HCT116 (cell line): ENCODE data around the gene ZFHX3. TPM values are rescaled to one million over a fixed set of nuclear protein-coding genes. Genes with fewer than 3 reads are reported as not detected.

Source experiments
- ATAC-seq: fragments of 200-7000 bp; cut with Tn5 transposase; 2 replicates; pipeline ENCODE4 v1.9.1; 2020; ENCODE audit warnings: mild to moderate bottlenecking, moderate library complexity
- BruUV-seq: library from RNA; stranded (reverse); fragments of 400-500 nt; replicated peaks from 2 replicates; lab custom pipeline; 2021; lab: Mats Ljungman, UMichigan
- CTCF ChIA-PET: fragments of 300-600 bp; sonication (Branson Sonifier 250); formaldehyde crosslinking; loops from one replicate; lab custom pipeline; 2021; ENCODE audit warnings: antibody characterized with exemption; lab: Charles Lee
- POLR2A ChIA-PET: fragments of 300-600, 350-600 bp; sonication (Branson Sonifier 250); formaldehyde crosslinking; loops from one replicate; lab custom pipeline; 2021; ENCODE audit warnings: antibody characterized with exemption; lab: Charles Lee
- RAD21 ChIA-PET, 2 experiments: fragments of 300-600 bp; sonication (Branson Sonifier 250); formaldehyde crosslinking; loops; one replicate each; lab custom pipeline; 2023; ENCODE audit warnings: low total read pairs in 2 of 2; ENCODE audit not compliant: uncharacterized antibody in 2 of 2, unreplicated experiment in 2 of 2, low non-redundant PET in 1 of 2; lab: Charles Lee
- DNase-seq: peaks from one replicate; pipeline ENCODE4 v3.0.0-alpha.2; 2010; ENCODE audit warnings: low read depth, low spot score
- H2AFZ ChIP-seq: fragments of 200-600 bp; shearing (Covaris generic), sonication (generic); 2 replicates; pipeline ENCODE4 v1.6.1; 2017; ENCODE audit warnings: low read depth, mixed run types, mixed read lengths, antibody characterized with exemption, low read length; ENCODE audit not compliant: poor library complexity, severe bottlenecking
- H3K27ac ChIP-seq: 2 replicates; pipeline ENCODE4 v1.5.1; 2012; ENCODE audit warnings: low read depth, low read length
- H3K27me3 ChIP-seq: fragments of 200-600 bp; sonication (generic); 2 replicates; pipeline ENCODE4 v1.6.1; 2016; ENCODE audit warnings: mixed run types, low read length, mixed read lengths; ENCODE audit not compliant: insufficient read depth
- H3K36me3 ChIP-seq, 2 experiments: fragments of 200-500 bp in 1 of 2; fragments of 200-600 bp in 1 of 2; sonication (Bioruptor generic) in 1 of 2; sonication (generic) in 1 of 2; 2 replicates each; pipeline versions ENCODE4 v1.5.1 to v1.6.1; 2014 to 2016; ENCODE audit warnings: low read length in 2 of 2, inconsistent platforms in 1 of 2, mixed read lengths in 1 of 2, mixed run types in 1 of 2; ENCODE audit not compliant: insufficient read depth in 2 of 2, control insufficient read depth in 1 of 2
- H3K4me1 ChIP-seq, 2 experiments: fragments of 200-600 bp in 1 of 2; sonication (generic) in 1 of 2; 2 replicates each; pipeline versions ENCODE4 v1.5.1 to v1.6.1; 2012 to 2017; ENCODE audit warnings: low read length in 2 of 2, inconsistent platforms in 1 of 2, mild to moderate bottlenecking in 1 of 2, mixed read lengths in 1 of 2, mixed run types in 1 of 2, moderate library complexity in 1 of 2; ENCODE audit not compliant: insufficient read depth in 2 of 2, control insufficient read depth in 1 of 2
- H3K4me2 ChIP-seq: fragments of 200-600 bp; sonication (generic); 2 replicates; pipeline ENCODE4 v1.6.1; 2017; ENCODE audit warnings: mixed run types, low read length, mixed read lengths
- H3K4me3 ChIP-seq, 2 experiments: fragments of 200-600 bp in 1 of 2; sonication (generic) in 1 of 2; replicated peaks in 1 of 2; 2 replicates each; pipeline ENCODE4 v1.5.1; 2011 to 2016; ENCODE audit warnings: low read length in 2 of 2, control low read depth in 1 of 2, low read depth in 1 of 2, mild to moderate bottlenecking in 1 of 2, mixed read lengths in 1 of 2, mixed run types in 1 of 2
- H3K79me2 ChIP-seq: fragments of 200-600 bp; sonication (generic); 2 replicates; pipeline ENCODE4 v1.6.1; 2017; ENCODE audit warnings: mild to moderate bottlenecking, mixed run types, low read length, moderate library complexity, mixed read lengths; ENCODE audit not compliant: insufficient read depth
- H3K9ac ChIP-seq: fragments of 200-600 bp; sonication (generic); 2 replicates; pipeline ENCODE4 v1.6.1; 2016; ENCODE audit warnings: low read length, mixed read lengths
- H3K9me2 ChIP-seq: fragments of 200-600 bp; sonication (generic), shearing (Covaris generic); 2 replicates; pipeline ENCODE4 v1.6.1; 2017; ENCODE audit warnings: mixed run types, mild to moderate bottlenecking, moderate library complexity; ENCODE audit not compliant: insufficient read depth
- H3K9me3 ChIP-seq, 2 experiments: fragments of 200-500 bp in 1 of 2; fragments of 200-600 bp in 1 of 2; sonication (Bioruptor generic) in 1 of 2; sonication (generic) in 1 of 2; 2 replicates each; pipeline ENCODE4 v1.6.1; 2014 to 2017; ENCODE audit warnings: low read length in 2 of 2, mixed read lengths in 2 of 2, inconsistent platforms in 1 of 2, low read depth in 1 of 2, mild to moderate bottlenecking in 1 of 2, mixed run types in 1 of 2, moderate library complexity in 1 of 2; ENCODE audit not compliant: control insufficient read depth in 1 of 2, insufficient read depth in 1 of 2
- H4K20me1 ChIP-seq: fragments of 200-600 bp; sonication (generic), shearing (Covaris generic); 2 replicates; pipeline ENCODE4 v1.6.1; 2017; ENCODE audit warnings: mixed run types, mild to moderate bottlenecking, moderate library complexity; ENCODE audit not compliant: insufficient read depth
- ATF3 ChIP-seq: IDR thresholded peaks from 2 replicates; pipeline ENCODE4 v1.6.1; 2012
- EGR1 ChIP-seq: IDR thresholded peaks from 2 replicates; pipeline ENCODE4 v1.6.1; 2012; ENCODE audit warnings: low read depth
- EZH2 ChIP-seq: fragments of 200-600 bp; sonication (generic); IDR thresholded peaks from 2 replicates; pipeline ENCODE4 v1.6.1; 2017; ENCODE audit warnings: antibody characterized with exemption, mixed run types
- FOSL1 ChIP-seq: IDR thresholded peaks from 2 replicates; pipeline ENCODE4 v1.6.1; 2012; ENCODE audit warnings: low read depth
- POLR2A ChIP-seq: IDR thresholded peaks from 2 replicates; pipeline ENCODE4 v1.7.0; 2011; ENCODE audit warnings: borderline replicate concordance; ENCODE audit not compliant: insufficient read depth, insufficient read length; ENCODE audit errors: extremely low read depth
- POLR2AphosphoS5 ChIP-seq: IDR thresholded peaks from 2 replicates; pipeline ENCODE4 v1.6.1; 2011; ENCODE audit warnings: mild to moderate bottlenecking, low read depth, low read length, moderate library complexity
- RAD21 ChIP-seq: IDR thresholded peaks from 2 replicates; pipeline ENCODE4 v1.6.1; 2012; ENCODE audit warnings: low read depth, mild to moderate bottlenecking
- SIN3A ChIP-seq: IDR thresholded peaks from 2 replicates; pipeline ENCODE4 v1.6.1; 2012; ENCODE audit warnings: low read depth
- SP1 ChIP-seq: IDR thresholded peaks from 2 replicates; pipeline ENCODE4 v1.6.1; 2012; ENCODE audit warnings: low read depth
- SRF ChIP-seq: IDR thresholded peaks from 2 replicates; pipeline ENCODE4 v1.6.1; 2012; ENCODE audit warnings: low read depth
- TCF7L2 ChIP-seq: IDR thresholded peaks from 2 replicates; pipeline ENCODE4 v1.7.0; 2011; ENCODE audit warnings: borderline replicate concordance, inconsistent platforms; ENCODE audit not compliant: insufficient read depth, insufficient read length; ENCODE audit errors: extremely low read depth
- YY1 ChIP-seq: IDR thresholded peaks from 2 replicates; pipeline ENCODE4 v1.6.1; 2011; ENCODE audit warnings: low read length, low read depth, moderate library complexity, mild to moderate bottlenecking; ENCODE audit not compliant: insufficient replicate concordance; ENCODE audit errors: extremely low read depth
- ZFX ChIP-seq: fragments of 450-650 bp; IDR thresholded peaks from 2 replicates; pipeline ENCODE4 v1.6.1; 2017
- ZNF274 ChIP-seq: fragments of 200-500 bp; sonication (Bioruptor generic); IDR thresholded peaks from 2 replicates; pipeline ENCODE4 v1.6.1; 2014; ENCODE audit warnings: mild to moderate bottlenecking, low read depth, low read length, inconsistent platforms
- intact Hi-C: fragments of 100-400 bp; cut with micrococcal nuclease; formaldehyde crosslinking; loops from 2 replicates; pipeline ENCODE4 v1.10.0; 2022
- total RNA-seq: library from RNA; stranded (reverse); gene quantifications from one replicate; pipeline ENCODE4 v1.2.1, GENCODE V29; 2021; ENCODE audit not compliant: unreplicated experiment
- TF ChIP-seq, protein P1 (sequence below): IDR thresholded peaks from 2 replicates; pipeline ENCODE4 v1.6.1; 2011; ENCODE audit warnings: mild to moderate bottlenecking, low read length, moderate library complexity; ENCODE audit not compliant: insufficient replicate concordance; ENCODE audit errors: extremely low read depth

The ZFHX3 gene
- total RNA-seq, 1 experiment from 2014 or later, result 6.3 TPM

DNA sequence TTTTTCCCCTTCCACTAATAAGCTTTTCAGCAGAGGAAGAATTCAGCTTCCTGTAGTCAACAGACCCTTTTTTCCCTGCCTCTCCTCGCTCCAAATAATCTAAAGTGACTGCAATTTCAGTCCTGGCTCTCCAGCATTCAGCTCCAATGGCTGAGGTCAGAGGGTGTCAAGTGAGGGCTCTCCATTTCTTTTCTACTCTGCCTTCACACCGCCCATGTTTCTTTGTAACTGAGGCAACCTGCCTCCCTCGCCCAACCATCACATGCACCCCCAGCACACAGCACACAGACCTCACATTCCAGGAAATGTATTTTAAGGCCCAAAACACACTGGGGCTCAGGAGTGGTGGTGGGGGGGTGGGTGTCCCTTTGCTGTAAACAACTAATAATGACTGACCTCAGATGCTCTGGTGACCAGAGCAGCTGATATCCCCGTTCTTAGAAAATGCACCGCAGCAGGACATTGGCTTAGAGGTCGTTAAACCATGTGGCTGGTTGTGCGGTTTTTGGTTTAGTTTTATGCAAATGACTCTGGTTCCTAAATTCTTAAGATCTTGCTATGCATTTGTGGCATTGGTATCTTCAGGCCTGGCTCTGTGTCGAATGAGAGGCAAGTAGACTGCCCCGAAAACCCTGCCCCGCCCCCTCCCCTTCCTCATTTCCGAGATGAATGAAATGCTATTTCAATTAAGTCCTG, 203.6 kb downstream of the ZFHX3 start:
- no peak overlapping the region for H3K27ac ChIP-seq
- ChIA-PET CTCF (no interaction called here), RAD21 (no interaction called here), POLR2A (no interaction called here)
- H3K4me2 ChIP-seq, result no peak overlapping the region
- no peaks in the 10 kb centered on the region for H3K79me2 ChIP-seq
- no peak overlapping the region for H3K4me3 ChIP-seq
- ATAC-seq (no peak), DNase-seq (no peak)
- no peaks in the 10 kb centered on the region for H3K27me3 ChIP-seq
- no peak overlapping the region for H2AFZ ChIP-seq
- H3K36me3 ChIP-seq, result no peaks in the 10 kb centered on the region
- no peak overlapping the region for H3K9ac ChIP-seq
- no peaks in the 10 kb centered on the region for H4K20me1 ChIP-seq
- H3K9me3 ChIP-seq, result no peaks in the 10 kb centered on the region
- intact Hi-C loops, result no loop called here
- no peak for TF ChIP-seq EGR1
- no peak for TF ChIP-seq YY1
- no peak for TF ChIP-seq SIN3A
- TF ChIP-seq EZH2, result no peak
- TF ChIP-seq SP1, result no peak
- no peak for TF ChIP-seq POLR2AphosphoS5
- TF ChIP-seq TCF7L2, result no peak
- TF ChIP-seq SRF, result no peak
- TF ChIP-seq, protein P1, sequence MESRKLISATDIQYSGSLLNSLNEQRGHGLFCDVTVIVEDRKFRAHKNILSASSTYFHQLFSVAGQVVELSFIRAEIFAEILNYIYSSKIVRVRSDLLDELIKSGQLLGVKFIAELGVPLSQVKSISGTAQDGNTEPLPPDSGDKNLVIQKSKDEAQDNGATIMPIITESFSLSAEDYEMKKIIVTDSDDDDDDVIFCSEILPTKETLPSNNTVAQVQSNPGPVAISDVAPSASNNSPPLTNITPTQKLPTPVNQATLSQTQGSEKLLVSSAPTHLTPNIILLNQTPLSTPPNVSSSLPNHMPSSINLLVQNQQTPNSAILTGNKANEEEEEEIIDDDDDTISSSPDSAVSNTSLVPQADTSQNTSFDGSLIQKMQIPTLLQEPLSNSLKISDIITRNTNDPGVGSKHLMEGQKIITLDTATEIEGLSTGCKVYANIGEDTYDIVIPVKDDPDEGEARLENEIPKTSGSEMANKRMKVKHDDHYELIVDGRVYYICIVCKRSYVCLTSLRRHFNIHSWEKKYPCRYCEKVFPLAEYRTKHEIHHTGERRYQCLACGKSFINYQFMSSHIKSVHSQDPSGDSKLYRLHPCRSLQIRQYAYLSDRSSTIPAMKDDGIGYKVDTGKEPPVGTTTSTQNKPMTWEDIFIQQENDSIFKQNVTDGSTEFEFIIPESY, result no peak
- no peak for TF ChIP-seq ZFX
- TF ChIP-seq POLR2A, result no peak
- no peak for TF ChIP-seq ZNF274
- TF ChIP-seq ATF3, result no peak
- TF ChIP-seq FOSL1, result no peak
- TF ChIP-seq RAD21, result no peak
- no peaks in the 10 kb centered on the region for H3K9me2 ChIP-seq
- H3K4me1 ChIP-seq, result peaks cover 14 to 22% of the 10 kb centered on the region in 2 experiments
- no TSS peak for BruUV-seq
